ENCODE results near the gene SSBP3.

DNA sequence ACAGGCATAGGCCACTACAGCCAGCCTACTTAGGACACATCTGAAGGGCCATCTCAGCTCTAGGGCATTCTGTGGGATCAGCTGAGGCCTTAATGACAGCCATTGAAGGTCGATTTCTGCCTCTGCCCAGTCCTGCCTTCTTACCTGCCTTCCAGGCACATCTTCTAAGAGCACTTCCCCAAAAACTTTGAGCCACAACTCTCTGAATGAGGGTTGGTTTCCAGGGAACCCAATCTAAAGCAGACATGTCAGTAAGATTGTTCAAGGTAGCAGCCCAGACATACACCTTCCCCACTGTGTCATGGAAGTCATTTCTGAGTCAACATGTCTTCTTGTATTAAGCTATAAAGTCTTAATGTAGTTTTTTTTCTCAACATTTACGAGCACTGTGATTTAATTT, 18.2 kb upstream of the SSBP3 start:
- TF ChIP-seq ILK (tag; IDR thresholded peaks at IDR 0.05; ENCODE audit: borderline replicate concordance, low read depth) (no peak), BRD9 (IDR thresholded peaks at IDR 0.05; ENCODE audit: low read depth, partially characterized antibody) (no peak), ARNT (IDR thresholded peaks at IDR 0.05) (no peak), ZKSCAN3 (CRISPR knock-in tag; IDR thresholded peaks at IDR 0.05) (no peak), MAFF (IDR thresholded peaks at IDR 0.05; ENCODE audit: low read length) (no peak), NR1H2 (CRISPR knock-in tag; IDR thresholded peaks at IDR 0.05) (no peak), NFXL1 (CRISPR knock-in tag; IDR thresholded peaks at IDR 0.05) (no peak)
- TF ChIP-seq, protein P1, sequence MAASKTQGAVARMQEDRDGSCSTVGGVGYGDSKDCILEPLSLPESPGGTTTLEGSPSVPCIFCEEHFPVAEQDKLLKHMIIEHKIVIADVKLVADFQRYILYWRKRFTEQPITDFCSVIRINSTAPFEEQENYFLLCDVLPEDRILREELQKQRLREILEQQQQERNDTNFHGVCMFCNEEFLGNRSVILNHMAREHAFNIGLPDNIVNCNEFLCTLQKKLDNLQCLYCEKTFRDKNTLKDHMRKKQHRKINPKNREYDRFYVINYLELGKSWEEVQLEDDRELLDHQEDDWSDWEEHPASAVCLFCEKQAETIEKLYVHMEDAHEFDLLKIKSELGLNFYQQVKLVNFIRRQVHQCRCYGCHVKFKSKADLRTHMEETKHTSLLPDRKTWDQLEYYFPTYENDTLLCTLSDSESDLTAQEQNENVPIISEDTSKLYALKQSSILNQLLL (CRISPR knock-in tag; IDR thresholded peaks at IDR 0.05; ENCODE audit: borderline replicate concordance) = no peak
